Epithelial cell of proximal tubule (primary cell): Measurements from ENCODE around the gene KMO. TPM values are rescaled to one million over a fixed set of nuclear protein-coding genes. Genes with fewer than 3 reads are reported as not detected.

ENCODE experiments used
- DNase-seq: peaks from one replicate; pipeline ENCODE4 v3.0.0-alpha.2; 2011; ENCODE audit warnings: low read depth
- H3K4me3 ChIP-seq: 2 replicates; pipeline ENCODE4 v1.5.1; 2011; ENCODE audit warnings: low read depth, mild to moderate bottlenecking, low read length
- total RNA-seq: library from RNA; depleted of rRNA; stranded (reverse); fragments of >200 nt; gene quantifications from 2 replicates; pipeline ENCODE4 v1.2.3, GENCODE V29; 2015
- TF ChIP-seq, protein P1 (sequence below): conservative IDR thresholded peaks from 2 replicates; pipeline ENCODE4 v1.5.1; 2012; ENCODE audit warnings: low read depth, mild to moderate bottlenecking, low read length

KMO gene
- total RNA-seq, 1 donor from 2014 or later = not detected

DNA sequence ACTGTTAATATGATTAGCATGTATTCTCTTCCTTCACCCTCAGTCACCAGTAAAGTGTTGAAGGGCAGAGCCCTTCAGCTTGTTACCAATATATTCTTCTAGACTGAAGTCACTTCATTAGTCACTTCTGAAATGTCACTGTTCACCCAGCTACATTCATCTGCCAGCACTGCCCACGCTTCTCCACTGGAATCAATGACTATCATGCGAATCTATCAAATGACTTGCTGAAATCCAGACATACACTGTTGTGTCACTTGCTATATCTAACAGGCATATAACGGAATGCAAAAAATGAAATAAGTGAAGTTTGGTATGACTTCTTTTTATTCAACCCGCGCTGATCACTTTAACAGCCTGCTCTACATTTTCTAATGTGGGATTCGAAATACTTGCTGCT, 28.7 kb upstream of the KMO start:
- no peak overlapping the region for H3K4me3 ChIP-seq
- TF ChIP-seq, protein P1, sequence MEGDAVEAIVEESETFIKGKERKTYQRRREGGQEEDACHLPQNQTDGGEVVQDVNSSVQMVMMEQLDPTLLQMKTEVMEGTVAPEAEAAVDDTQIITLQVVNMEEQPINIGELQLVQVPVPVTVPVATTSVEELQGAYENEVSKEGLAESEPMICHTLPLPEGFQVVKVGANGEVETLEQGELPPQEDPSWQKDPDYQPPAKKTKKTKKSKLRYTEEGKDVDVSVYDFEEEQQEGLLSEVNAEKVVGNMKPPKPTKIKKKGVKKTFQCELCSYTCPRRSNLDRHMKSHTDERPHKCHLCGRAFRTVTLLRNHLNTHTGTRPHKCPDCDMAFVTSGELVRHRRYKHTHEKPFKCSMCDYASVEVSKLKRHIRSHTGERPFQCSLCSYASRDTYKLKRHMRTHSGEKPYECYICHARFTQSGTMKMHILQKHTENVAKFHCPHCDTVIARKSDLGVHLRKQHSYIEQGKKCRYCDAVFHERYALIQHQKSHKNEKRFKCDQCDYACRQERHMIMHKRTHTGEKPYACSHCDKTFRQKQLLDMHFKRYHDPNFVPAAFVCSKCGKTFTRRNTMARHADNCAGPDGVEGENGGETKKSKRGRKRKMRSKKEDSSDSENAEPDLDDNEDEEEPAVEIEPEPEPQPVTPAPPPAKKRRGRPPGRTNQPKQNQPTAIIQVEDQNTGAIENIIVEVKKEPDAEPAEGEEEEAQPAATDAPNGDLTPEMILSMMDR = no peak
- DNase-seq = no peak

DNA sequence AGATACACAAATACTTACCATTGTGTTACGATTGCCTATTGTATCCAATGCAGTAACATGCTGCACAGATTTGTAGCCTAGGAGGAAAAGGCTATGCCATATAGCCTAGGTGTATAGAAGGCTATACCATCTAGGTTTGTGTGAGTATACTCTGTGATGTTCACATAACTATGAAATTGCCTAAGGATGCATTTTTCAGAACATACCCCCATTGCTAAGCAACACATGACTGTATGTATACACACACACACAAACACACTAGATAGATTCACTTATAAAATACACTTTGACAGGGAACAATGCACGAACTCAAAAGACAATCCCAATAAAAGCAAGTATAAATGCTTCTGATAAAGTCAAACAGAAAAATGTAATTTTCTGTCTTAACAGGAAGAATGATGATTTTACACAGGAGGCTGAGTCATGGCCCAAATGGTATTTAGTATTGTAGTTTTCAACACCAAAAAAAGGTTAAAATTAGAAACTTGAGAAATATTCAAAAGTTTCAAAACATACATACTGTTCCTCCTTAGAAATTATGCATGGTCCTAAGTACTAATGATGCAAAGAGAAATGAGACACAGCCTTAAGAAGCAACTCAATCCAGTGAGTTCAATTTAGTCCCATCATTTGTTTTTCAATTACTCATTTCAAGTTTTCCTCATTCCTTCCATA, 24.9 kb upstream of the KMO start:
- no peak for DNase-seq
- TF ChIP-seq, protein P1 = no peak
- H3K4me3 ChIP-seq = no peak overlapping the region

DNA sequence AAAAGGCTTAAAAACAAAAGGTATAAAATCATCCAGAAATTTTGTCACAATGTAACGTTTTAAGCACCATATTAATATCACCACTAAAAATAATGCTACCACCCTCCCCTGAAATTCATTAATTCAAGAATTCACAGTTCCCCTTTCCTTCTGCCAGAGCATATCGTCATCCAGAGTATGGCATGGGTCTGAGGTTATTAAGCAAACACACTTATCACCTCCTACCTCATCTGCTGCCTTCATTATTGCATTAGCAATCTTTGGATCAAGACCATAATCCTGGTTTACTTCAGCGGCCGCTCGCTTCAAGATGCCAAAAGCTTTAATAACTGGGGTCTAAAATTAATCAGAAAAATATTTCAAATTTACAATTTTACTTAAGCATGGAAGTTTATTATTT, 18.8 kb upstream of the KMO start:
- TF ChIP-seq, protein P1 = no peak
- DNase-seq = no peak
- H3K4me3 ChIP-seq = no peak overlapping the region

DNA sequence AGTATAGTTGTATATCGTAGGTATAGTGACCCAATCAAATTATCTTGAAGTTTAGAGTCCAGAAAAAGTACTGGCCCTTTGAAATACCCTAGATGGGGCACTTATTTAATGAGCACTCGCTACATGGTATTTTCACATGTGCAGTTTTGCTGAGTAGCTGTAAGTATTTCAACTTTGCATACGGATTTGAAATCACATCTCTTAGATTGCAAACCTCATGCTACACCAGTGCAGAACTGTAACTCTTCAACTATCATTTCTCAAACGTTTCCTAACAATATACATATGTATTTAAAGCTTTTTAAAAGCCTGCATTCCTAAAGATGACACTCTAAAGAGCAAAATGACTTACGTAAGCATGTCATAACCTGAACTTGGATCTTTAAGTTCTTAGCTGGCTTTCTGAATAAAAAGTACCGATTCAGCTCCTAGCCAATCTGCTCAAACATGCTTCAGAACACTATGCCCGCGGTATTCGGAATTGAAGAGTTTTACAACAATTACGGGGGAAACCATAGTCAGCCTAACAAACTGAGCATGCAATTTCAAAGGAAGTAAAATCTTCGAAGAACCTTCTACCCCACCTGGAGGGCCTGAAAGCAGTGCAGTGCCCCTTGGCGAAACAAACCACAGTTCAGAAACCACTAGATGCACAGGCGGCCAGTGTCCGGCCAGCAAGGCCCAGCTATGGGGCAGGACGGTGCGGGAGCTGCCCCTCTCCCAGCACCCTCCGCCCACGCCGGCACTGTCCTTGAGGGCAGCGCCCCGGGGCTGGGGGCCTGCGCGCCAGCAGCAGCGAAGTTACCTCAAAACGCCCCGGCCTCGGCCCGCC, 13.5 kb upstream of the KMO start:
- no peak for DNase-seq
- TF ChIP-seq, protein P1 = no peak
- H3K4me3 ChIP-seq = peak overlapping the region; percentile 90

DNA sequence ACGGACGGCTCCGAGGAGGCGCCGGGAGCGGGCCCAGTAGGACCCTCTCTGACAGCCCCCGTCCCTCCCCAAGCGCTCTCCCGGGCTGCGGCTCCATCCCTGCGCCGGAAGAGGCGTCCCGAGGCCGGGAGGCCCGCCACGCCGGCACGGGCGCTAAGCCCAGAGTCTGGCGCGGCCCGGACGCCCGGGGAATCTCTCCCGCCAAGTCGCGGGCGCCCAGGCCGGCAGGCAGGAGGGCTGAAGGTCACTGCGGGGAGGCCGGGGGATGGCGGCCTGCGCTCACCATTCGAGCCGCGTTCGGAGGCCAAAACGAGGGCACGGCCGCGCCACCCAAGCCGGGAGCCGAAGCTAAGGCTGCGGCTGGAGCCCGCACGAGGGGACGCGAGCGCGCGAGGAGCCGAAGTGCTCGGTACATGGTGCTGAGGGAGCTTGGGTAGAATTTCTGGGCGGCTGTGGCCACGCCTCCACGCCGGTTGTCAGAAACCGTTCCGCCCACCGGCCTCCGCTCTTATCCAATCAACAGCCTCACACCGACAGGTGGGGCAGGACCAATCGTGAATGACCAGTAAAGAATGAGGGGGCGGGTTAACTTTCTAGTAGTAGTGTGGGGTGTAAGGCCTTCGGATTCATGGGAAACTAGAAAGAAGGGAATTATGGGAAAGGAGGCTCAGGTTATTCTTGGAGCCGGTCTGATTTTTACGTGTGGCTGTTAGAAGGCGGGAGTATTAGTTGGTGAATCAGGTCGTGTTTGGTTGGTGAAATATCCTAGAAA, 12.7 kb upstream of the KMO start, which contains the start of gene FH:
Gene FH, minus strand, starts transcription at position 448 of the 772 bp plus-strand sequence. Its CDS starts 33 bp downstream, at position 415.
- H3K4me3 ChIP-seq = peak within 1 kb of the TSS; percentile 90
- TF ChIP-seq, protein P1 = no peak
- DNase-seq = peak; percentile 89

DNA sequence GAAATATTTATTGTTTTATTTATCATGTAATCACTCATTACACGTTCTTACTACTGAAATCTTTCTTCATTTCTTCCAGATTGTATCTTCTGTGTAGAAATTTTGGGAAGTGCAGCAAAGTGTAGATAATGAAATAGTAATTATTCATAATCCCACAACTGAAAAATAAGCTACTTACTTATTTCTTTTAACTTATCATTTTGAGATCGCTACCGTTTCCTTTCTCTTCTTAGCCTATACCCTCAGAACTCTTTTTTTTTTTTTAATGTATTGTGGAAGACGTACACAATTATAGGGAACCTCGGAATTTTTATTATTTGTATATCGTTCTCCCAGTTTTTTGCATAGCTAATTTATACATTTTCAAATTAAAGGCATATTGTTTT, 12.1 kb upstream of the KMO start:
- TF ChIP-seq, protein P1 = no peak
- H3K4me3 ChIP-seq = peak overlapping the region; percentile 90
- no peak for DNase-seq
